Activated CD4-positive, alpha-beta T cell treated with anti-CD3 and anti-CD28 coated beads for 4 hours (primary cell): ENCODE results near the gene SNX5.
"Not testable (repeated sequence)": the region's sequence is repeated elsewhere in the genome, so short reads cannot be mapped to it uniquely, and the experiment has no call there.

Experiments used
- DNase-seq, 2 donors: peaks; one replicate each; pipeline ENCODE4 v3.0.0-alpha.2; 2020

SNX5 gene

GRCh38 chr20:17992847-17993513 is 24.4 kb upstream of the SNX5 start:
- DNase-seq = no peak

DNA sequence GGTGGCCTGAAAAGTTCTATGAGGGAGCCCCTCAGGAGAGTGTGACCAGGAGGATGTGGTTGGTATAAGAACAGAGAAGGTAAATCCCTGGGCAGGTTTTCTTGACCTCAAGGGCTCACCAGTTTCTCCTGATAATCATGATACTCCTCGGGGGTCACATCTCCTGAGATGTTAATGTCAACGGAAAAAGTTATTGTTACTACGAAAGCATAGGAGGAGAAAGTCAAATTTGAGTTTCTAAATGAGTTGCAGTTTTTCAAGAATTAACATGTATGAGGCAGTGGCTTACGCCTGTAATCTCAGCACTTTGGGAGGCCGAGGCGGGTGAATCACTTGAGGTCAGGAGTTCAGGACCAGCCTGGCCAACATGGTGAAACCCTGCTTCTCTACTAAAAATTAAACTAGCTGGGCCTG is 23.6 kb upstream of the SNX5 start:
- no peak for DNase-seq

DNA sequence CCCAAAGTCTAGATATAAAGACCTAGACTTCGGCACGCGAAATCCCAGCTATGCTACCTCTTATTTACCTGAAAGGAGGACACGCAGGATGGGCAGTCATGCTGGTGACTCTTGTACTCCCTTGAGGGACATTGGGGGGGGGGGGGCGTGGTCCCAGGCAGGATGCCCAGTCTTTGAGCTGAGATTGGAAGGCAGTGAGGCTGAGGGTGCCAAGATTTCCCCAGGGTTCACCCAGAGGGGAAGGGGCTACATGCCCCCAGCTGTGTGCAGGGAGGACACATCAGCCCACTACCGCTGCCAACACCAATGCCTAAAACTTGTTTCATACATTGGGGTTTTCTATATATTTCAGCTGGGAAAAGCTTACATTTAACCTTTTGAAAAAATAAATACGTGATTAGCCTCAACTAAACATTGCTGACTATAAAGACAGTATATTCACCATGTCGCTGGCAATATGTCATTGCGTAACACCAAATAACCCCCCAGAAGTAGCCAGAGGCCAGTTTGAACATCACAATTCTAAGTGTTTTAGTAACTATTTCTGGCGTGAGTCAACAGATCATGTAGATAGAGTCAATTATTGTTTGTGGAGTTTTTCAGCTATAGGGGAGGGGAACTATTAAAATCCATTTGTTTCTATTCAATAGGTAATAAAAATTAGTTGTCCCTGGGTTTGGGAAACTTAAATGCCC is 21.8 kb upstream of the SNX5 start:
- no peak for DNase-seq

GRCh38 chr20:17987988-17988387 is 19.4 kb upstream of the SNX5 start:
- DNase-seq = no peak

DNA sequence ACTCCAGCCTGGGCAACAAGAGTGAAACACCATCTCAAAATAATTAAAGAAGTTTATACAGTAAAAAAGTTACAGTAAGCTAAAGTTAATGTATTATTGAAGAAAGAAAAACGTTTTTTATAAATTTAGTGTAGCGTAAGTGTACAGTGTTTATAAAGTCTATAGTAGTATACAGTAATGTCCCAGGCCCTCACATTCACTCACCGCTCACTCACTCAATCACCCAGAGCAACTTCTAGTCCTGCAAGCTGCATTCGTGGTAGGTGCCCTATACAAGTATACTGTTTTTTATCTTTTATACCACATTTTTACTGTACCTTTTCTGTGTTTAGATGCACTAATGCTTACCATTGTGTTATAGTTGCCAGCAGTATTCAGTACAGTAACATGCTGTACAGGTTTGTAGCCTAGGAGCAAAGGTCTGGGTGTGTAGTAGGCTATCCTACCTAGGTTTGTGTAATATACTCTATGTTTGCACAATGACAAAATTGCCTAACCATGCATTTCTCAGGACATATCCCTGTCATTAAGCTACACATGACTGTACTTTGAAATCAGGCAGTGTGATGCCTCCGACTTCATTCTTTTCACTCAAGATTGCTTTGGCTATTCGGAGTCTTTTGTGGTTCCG is 16.9 kb upstream of the SNX5 start:
- no peak for DNase-seq

DNA sequence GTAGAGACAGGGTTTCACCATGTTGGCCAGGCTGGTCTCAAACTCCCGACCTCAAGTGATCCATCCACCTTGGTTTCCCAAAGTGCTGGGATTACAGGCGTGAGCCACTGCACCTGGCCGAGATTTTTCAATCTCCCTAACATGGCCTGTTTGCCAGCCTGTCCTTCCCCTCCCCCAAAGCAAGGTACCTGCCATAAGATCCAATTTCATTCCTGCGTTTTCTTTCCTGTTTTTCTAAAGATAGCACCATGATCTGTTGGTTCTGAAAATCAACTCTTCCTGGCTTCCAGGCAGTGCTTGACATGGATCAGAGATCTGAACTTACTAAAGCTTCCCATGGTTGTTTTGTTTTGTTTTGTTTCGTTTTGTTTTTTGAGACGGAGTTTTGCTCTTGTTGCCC is 7.7 kb upstream of the SNX5 start:
- DNase-seq = no peak

GRCh38 chr20:17972121-17972520 is 3.5 kb upstream of the SNX5 start:
- no peak for DNase-seq

DNA sequence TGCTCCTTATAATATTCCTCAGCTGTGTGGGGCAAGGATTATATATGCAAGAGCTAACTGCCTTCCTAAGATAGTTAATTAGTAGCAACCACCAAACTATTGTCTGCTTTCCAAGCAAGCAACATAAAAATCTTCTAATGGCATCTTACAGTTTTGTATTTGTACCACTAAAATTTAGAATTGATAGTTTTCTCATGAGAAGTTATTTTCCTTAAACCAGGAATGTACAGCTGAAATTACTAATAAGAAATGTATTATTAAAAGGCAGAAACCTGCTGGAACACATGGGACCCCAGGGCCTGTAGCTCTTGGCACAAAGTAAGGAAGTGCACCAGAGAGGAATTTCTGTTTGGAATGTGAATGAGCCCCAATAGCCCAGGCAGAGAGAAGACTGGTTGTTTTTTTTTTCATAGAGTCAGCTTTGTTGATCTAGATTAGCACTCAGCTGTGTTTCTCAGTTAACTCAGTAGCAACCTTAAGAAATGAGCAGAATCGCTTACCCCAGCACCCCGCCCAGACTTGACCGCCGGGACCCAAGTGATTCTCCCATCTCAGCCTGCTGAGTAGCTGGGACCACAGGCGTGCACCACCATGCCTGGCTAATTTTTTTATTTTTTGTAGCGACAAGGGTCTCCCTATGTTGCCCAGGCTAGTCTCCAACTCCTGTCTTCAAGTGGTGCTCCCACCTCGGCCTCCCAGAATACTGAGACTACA is 2.9 kb upstream of the SNX5 start:
- DNase-seq = no peak

DNA sequence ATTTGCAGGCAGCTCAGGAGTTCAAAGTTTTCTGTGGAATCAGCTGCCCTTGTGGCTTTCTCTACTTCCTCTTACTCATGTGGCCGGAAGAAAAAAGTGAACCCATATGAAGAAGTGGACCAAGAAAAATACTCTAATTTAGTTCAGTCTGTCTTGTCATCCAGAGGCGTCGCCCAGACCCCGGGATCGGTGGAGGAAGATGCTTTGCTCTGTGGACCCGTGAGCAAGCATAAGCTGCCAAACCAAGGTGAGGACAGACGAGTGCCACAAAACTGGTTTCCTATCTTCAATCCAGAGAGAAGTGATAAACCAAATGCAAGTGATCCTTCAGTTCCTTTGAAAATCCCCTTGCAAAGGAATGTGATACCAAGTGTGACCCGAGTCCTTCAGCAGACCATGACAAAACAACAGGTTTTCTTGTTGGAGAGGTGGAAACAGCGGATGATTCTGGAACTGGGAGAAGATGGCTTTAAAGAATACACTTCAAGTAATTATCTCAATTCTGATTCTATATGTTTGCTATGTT is 1.4 kb upstream of the SNX5 start:
- peak; percentile 10 to 14 for DNase-seq

DNA sequence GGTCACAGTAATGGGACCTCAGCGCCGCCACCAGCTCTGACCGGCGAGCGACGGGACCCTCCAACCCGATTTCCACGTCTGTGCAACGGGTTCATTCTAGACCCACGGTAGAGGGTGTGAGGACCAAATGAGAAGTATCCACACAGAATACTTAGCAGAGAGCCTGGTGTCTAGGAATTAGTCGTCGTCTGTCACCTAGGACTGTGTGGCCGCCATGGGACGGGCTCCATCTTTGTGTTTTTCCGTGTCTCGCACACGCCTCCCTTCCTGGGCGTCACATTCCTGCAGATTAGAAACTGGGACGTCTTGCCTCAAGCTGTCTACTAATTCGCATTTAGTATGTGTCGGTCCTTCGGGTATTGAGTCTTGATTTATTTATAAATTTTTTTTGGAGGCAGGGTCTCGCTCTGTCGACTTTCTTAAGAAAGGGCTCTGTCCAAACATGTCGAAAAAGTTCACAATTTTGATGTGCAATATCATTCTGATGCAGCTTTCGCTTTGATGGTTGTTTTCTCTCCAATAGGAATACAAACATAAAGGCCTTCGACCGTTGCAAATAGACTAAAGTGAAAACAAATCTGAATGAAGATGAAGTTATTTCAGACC is 787 bp upstream of the SNX5 start:
- peak in 1 of 2 donors; percentile 13 for DNase-seq

DNA sequence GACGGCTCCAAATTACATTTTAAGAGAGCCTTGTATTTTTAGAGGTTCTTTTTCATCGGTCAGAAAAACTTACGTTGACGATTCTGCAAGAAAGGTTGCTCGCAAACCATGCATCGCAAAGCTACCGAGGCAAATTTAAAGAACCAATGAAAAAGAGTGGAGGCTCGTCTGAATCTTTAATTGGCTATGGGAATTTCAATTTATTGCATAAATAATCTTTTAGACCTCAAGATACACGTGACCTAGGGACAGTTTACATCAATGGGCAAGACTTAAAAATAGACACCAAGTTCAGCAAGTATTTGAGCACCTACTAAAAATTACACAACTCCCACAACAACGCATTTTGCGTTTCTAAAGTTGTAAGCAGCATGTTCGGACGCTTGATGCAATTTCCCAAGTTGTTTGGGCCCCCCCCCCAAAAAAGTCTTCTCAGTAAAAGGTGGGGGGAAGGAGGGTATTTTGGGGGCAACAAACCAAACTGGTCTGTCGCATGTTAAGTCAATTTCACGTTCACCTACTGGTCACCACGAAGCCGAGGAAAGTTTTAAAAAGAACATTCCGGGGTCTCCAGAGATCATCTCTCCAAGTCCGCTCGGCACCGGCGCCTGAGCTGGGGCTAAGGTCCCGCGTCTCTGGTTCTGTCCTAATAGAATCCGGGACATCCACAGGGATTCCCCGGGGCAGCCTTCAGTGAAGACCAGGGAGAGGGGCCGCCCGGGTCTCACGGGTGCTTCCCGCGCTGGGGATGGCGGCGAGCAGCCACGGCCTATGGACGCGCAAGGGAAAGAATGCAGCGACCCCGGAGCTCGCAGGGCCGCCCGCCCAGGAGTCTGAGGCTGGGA is 851 bp downstream of the SNX5 start:
- peak in 1 of 2 donors; percentile 5 for DNase-seq

DNA sequence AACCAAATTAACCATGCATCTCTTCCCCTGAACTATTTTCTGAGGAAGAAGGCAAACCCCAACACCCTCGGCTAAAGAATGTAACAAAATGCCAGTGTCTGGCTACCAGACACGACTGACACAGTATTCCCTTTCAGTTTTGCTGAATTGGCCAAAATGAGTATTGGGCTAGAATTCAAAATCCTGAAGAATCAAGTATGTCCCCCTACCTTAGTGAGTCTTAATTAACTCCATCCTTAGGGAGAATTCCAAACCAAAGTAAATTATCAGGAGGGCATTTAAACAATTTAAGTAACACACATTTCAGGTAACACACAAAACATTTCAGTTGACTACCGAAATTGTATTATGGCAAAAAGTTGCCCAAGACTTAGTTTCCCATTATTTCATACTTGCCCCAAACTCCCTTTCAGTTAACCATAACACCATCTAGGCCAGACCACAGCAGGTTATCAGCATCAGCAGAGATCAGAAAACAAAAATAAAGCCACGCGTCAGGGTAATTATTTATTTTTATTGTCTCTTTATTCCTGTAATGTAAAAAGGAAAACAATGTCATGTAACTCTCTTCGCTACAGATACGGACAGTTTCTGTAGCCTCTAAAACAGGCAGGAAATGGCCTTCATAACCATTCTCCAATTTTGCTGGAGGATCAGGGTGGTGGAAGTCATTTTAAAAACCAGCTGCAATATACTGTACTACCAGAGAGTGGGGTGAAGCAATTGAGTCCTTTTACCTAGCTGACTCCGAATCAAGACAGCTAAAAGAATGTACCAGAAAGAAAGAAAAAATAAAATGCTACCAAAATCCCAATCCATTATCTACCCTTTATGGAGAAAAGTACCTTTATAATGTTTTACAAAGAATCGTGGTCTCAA is 1.9 kb downstream of the SNX5 start:
- DNase-seq = no peak

DNA sequence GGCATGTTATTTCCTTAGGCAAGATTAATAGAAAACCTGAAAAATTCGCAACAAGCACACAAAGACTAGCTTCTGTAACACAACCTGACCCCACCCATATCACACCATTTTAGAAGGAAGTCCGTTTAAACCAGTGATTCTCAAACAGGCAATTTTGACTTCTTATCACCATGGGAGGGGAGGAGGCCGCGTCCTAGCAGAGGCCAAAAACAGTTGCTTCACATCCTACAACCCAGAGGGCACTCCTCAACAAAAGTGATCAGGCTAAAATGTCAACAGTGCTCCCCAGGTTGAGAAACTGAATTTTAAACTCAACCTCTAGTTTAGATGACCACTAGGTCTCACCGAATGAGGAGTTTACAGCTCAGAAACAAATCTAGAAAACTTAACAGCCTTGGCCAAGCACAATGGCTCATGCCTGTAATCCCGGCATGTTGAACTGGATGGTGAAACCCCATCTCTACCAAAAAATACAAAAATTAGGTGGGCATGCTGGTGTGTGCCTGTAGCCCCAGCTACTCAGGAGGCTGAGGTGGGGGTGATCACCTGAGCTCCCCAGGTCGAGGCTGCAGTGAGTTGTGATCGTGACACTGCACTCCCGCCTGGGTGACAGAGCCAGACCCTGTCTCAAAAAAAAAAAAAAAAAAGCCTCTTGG is 3.4 kb downstream of the SNX5 start:
- no peak for DNase-seq

GRCh38 chr20:17964632-17965031 is 4.0 kb downstream of the SNX5 start:
- no peak for DNase-seq

GRCh38 chr20:17964073-17964472 is 4.5 kb downstream of the SNX5 start:
- no peak for DNase-seq

DNA sequence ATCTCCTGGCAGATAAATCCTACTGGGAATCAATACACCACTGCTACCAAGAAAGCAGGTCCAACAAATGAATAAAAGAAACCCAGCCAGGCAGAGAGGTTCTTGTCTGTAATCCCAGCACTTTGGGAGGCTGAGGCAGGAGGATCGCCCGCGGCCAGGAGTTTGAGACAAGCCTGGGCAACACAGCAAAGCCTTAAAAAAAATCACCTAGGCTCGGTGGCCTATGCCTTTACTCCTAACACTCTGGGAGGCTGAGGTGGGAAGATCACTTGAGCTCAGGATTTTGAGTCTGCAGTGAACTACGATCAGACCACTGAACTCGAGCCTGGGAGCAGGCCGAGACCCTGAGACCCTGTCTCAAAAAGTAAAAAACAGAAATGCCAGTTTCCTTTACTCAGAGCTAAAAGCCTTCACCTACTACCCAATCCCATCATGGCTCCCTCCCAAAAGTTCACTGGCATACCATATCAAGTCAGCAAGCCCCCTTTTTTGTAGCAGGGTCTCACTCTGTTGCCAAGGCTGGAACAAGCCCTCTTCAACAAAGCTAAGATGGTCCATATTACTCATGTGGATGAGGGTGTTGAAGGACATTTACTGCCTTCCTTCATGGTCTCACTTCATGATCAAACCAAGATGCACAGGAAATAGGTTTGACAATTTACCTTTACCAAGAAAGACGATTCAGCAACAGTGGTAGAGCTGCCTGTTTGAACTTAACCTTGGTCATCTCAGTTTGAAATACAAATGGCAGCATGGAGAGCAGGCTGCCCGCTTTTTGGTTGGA is 5.3 kb downstream of the SNX5 start:
- DNase-seq = no peak

DNA sequence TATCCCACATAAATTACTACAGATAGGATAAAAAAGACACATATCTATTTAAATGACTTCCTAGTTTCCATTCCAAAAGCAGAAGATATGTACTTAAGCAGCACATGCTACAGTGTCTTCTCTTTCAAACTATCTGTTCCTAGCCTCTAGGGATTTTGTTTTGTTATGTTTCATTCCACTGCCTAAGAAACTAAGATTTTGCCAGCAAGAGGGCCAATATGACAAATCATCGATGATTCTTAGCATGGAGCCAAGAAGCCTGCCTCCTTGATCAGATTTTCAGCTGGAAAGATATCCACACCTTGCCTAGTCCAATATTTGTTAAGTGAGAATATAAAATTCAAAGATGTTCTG is 7.0 kb downstream of the SNX5 start:
- no peak for DNase-seq

- DNase-seq = no peak
These were observed 7.5 kb downstream of the SNX5 start for GRCh38 chr20:17960927-17961586.

DNA sequence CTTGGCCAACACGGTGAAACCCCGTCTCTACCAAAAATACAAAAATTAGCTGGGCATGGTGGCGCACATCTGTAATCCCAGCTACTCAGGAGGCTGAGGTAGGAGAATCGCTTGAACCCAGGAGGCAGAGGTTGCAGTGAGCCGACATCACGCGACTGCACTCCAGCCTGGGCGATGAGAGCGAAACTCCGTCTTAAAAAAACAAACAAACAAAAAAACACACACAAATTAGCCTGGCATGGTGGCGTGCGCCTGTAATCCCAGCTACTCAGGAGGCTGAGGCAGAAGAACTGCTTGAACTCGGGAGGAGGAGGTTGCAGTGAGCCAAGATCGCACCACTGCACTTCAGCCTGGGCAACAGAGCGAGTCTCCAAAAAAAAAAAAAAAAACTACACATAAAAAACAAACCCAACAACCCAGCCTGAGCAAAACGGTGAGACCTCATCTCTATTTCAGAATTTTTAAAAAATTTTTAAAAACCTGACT is 8.2 kb downstream of the SNX5 start:
- not testable (repeated sequence) for DNase-seq
